ENCODE measurements around the gene DNAJC12. TPM values are rescaled to one million over a fixed set of nuclear protein-coding genes. Genes with fewer than 3 reads are reported as not detected.
A peak's percentile ranks its signal among the peaks of the same experiment; 100 is the strongest.

Gene DNAJC12
- total RNA-seq, 2 experiments from 2014 or later = not detected

- no peaks in the 10 kb centered on the region for H3K9me3 ChIP-seq (ENCODE audit: control insufficient read depth in 1 of 2, insufficient read depth in 1 of 2, low read length in 2 of 2)
- no peak overlapping the region for H3K4me3 ChIP-seq (ENCODE audit: low read length)
- Mint-ChIP-seq H3K4me1 (ENCODE audit: low read depth) (peaks cover 14% of the 10 kb centered on the region), H3K27ac (no peak overlapping the region), H3K36me3 (ENCODE audit: low read depth) (no peaks in the 10 kb centered on the region), H3K27me3 (no peaks in the 10 kb centered on the region), H3K4me3 (no peak overlapping the region), H3K9me3 (no peaks in the 10 kb centered on the region)
- no peaks in the 10 kb centered on the region for H3K27me3 ChIP-seq (ENCODE audit: control insufficient read depth in 1 of 2, insufficient read depth in 2 of 2, low read length in 2 of 2)
- ChIA-PET CTCF (interaction anchor here (1.8 kb wide), 1 partner anchor 13 kb away, joined by 4 read pairs; no protein-coding TSS in a partner anchor), POLR2A (no interaction called here)
- intact Hi-C loops (cut with DNase I, micrococcal nuclease) = no loop called here
- H3K4me1 ChIP-seq (ENCODE audit: insufficient read depth, low read length) = peaks cover 10% of the 10 kb centered on the region
- DNase-seq (no peak), ATAC-seq (ENCODE audit: poor library complexity) (no peak)
- no peak overlapping the region for H3K27ac ChIP-seq (ENCODE audit: low read depth in 1 of 2, low read length in 2 of 2)
- TF ChIP-seq CTCF (IDR thresholded peaks at IDR 0.05) = no peak
- H3K36me3 ChIP-seq (ENCODE audit: insufficient read depth, low read length) = no peaks in the 10 kb centered on the region
These were observed 45.3 kb downstream of the DNAJC12 start for GRCh38 chr10:67792653-67793052.

GRCh38 chr10:67790534-67791408, 47.2 kb downstream of the DNAJC12 start:
- no peaks in the 10 kb centered on the region for H3K27me3 Mint-ChIP-seq
- intact Hi-C loops (cut with DNase I, micrococcal nuclease) = no loop called here
- no peaks in the 10 kb centered on the region for H3K36me3 Mint-ChIP-seq (ENCODE audit: low read depth)
- DNase-seq (peak in 1 of 14 experiments; percentile 40), ATAC-seq (ENCODE audit: poor library complexity) (no peak)
- no peak overlapping the region for H3K27ac Mint-ChIP-seq
- CTCF ChIA-PET = interaction anchor here (0.7 to 1.1 kb wide), 2 partner anchors 94 to 551 kb away, joined by 3 read pairs; no protein-coding TSS in a partner anchor
- no peaks in the 10 kb centered on the region for H3K27me3 ChIP-seq (ENCODE audit: control insufficient read depth in 1 of 2, insufficient read depth in 2 of 2, low read length in 2 of 2)
- no peaks in the 10 kb centered on the region for H3K9me3 ChIP-seq (ENCODE audit: control insufficient read depth in 1 of 2, insufficient read depth in 1 of 2, low read length in 2 of 2)
- POLR2A ChIA-PET = interaction anchor here (1.4 kb wide), 1 partner anchor 26 kb away, joined by 3 read pairs; no protein-coding TSS in a partner anchor
- no peak for TF ChIP-seq CTCF (IDR thresholded peaks at IDR 0.05)
- H3K27ac ChIP-seq (ENCODE audit: low read depth in 1 of 2, low read length in 2 of 2) = no peak overlapping the region
- peaks cover 10% of the 10 kb centered on the region for H3K4me1 ChIP-seq (ENCODE audit: insufficient read depth, low read length)
- H3K4me3 Mint-ChIP-seq = no peak overlapping the region
- H3K4me3 ChIP-seq (ENCODE audit: low read length) = no peak overlapping the region
- no peaks in the 10 kb centered on the region for H3K36me3 ChIP-seq (ENCODE audit: insufficient read depth, low read length)
- no peaks in the 10 kb centered on the region for H3K9me3 Mint-ChIP-seq
- H3K4me1 Mint-ChIP-seq (ENCODE audit: low read depth) = peaks cover 14% of the 10 kb centered on the region

GRCh38 chr10:67789769-67790168, 48.2 kb downstream of the DNAJC12 start:
- CTCF ChIA-PET = interaction anchor here (0.7 to 1.1 kb wide), 3 partner anchors 31 to 550 kb away, joined by 3 read pairs; no protein-coding TSS in a partner anchor

More at GRCh38 chr10:67789769-67790168, 48.2 kb downstream of the DNAJC12 start:
- Histone ChIP-seq H3K9me3 (ENCODE audit: control insufficient read depth in 1 of 2, insufficient read depth in 1 of 2, low read length in 2 of 2) (no peaks in the 10 kb centered on the region), H3K27ac (ENCODE audit: low read depth in 1 of 2, low read length in 2 of 2) (no peak overlapping the region), H3K27me3 (ENCODE audit: control insufficient read depth in 1 of 2, insufficient read depth in 2 of 2, low read length in 2 of 2) (no peaks in the 10 kb centered on the region), H3K4me3 (ENCODE audit: low read length) (no peak overlapping the region), H3K4me1 (ENCODE audit: insufficient read depth, low read length) (peaks cover 15% of the 10 kb centered on the region), H3K36me3 (ENCODE audit: insufficient read depth, low read length) (no peaks in the 10 kb centered on the region)
- Mint-ChIP-seq H3K36me3 (ENCODE audit: low read depth) (no peaks in the 10 kb centered on the region), H3K27me3 (no peaks in the 10 kb centered on the region), H3K4me3 (no peak overlapping the region), H3K4me1 (ENCODE audit: low read depth) (peaks cover 20% of the 10 kb centered on the region), H3K9me3 (no peaks in the 10 kb centered on the region), H3K27ac (no peak overlapping the region)
- TF ChIP-seq CTCF (IDR thresholded peaks at IDR 0.05) = no peak
- ATAC-seq (ENCODE audit: poor library complexity) (no peak), DNase-seq (no peak)
- intact Hi-C loops (cut with DNase I, micrococcal nuclease) = loop anchor here in 1 of 2 experiments (2.0 to 10.0 kb wide), 4 partner anchors 125 to 1605 kb away; no protein-coding TSS in a partner anchor
- POLR2A ChIA-PET = interaction anchor here (1.4 kb wide), 1 partner anchor 25 kb away, joined by 3 read pairs; no protein-coding TSS in a partner anchor
